DMS79 (cell line): Measurements from ENCODE around the gene PUSL1.
A peak's percentile ranks its signal among the peaks of the same experiment; 100 is the strongest.
"Not testable (repeated sequence)": the region's sequence is repeated elsewhere in the genome, so short reads cannot be mapped to it uniquely, and the experiment has no call there.

Experiments
- DNase-seq: peaks from one replicate; lab custom pipeline; 2025; lab: John Stamatoyannopoulos, UW

The PUSL1 gene

DNA sequence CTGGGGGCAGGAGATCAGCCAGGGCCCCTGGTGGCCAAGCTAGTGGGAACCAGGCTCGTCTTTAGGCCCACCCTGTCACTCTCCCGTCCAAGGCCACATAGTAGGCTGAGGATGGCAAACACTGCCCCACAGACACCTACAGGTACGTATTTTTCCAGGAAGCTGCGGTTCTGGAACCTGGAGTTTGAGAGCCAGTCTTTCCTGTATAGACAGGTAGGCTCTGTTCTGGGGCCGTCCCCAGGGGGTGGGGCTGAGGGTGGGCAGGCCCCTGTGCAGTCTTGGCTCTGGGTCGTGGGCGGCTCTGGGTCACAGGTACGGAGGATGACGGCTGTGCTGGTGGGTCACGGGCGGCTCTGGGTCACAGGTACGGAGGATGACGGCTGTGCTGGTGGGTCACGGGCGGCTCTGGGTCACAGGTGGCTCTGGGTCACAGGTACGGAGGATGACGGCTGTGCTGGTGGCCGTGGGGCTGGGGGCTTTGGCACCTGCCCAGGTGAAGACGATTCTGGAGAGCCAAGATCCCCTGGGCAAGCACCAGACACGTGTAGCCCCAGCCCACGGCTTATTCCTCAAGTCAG, 2.2 kb downstream of the PUSL1 start:
- DNase-seq: no peak

DNA sequence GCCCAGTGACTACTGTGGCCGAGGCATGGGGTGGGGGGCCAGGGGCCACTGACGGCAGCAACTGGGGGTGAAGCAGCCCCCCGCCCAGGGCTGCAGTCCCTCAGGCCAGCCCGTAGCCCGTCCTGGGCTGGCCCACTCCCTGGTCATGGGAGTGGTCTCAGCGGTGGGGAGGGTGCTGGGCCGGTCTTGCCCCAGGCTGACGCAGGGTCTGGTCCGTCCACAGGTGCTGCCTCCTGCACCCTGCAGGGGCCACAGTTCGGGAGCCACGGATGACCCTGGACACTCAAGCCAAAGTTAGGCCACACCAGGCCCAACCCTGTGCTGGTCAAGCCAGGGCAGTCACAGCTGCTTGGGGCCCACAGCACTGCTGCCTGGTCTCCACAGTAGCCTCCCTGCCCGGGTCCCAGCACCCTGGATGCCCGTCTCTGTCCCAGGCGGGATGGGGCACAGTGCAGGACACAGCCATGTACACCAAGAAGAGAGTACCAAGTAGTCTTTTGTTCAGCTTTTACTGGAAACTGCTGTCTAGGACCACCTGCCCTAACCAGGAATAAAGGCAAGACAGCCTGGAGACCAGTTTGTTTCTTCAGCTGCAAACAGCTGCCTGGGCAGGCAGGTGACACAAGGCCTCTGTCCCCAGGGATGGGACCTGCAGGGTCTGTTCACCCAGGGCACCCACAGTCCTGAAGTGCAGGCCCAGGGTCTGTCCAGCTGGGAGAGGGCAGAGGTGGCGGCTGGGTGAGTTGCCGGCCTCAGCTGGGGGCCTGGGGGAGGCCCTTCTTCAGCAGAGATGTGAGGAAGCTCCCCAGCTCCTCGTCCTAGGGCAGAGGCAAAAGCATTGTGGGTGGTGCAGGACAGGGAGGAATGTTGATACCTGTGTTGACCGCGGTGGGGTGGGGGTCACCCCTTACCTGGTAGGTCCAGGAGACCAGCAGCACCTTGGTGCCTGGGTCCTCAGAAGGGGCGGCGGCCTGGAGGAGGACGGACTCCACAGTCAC, 3.0 kb downstream of the PUSL1 start:
- no peak for DNase-seq

DNA sequence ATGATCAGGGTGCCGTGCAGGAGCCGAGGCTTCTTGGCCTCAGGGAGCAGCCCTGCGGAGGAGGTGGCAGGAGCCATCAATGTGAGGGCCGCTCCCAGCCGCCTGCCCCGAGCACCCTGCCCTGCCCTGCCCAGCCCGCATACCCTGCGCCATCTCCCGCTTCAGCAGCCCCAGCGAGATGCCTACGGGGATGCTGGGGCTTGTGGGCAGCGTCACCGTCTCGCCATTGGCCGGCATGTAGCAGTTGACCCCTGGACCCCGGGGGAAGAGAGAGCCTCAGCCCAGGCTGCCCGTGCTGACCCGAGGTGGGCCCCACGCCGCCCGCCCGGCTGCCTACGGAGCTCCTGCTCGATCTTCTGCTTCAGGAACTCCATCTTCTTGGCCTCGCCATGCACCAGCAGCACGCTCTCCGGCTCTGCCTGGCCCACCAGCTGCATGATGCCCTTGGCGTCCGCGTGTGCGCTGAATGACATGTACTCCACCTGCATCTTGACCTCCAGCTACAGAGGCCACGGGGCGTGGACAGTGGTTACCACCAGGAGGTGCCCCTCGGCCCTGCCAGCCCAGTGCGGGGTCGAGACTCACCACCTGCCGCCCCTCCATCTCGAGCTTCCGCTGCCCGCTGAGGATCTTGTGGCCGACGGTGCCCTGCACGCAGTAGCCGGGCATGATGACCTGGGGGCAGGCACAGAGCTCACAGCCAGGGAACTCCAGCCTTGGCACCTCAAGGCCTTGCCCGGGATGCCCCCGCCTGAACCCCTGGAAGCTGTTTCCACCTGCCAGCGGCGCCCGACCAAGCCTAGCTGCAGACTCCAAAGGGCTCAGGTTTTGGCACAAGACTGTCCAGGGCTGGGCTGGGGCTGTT, 4.3 kb downstream of the PUSL1 start:
- no peak for DNase-seq

DNA sequence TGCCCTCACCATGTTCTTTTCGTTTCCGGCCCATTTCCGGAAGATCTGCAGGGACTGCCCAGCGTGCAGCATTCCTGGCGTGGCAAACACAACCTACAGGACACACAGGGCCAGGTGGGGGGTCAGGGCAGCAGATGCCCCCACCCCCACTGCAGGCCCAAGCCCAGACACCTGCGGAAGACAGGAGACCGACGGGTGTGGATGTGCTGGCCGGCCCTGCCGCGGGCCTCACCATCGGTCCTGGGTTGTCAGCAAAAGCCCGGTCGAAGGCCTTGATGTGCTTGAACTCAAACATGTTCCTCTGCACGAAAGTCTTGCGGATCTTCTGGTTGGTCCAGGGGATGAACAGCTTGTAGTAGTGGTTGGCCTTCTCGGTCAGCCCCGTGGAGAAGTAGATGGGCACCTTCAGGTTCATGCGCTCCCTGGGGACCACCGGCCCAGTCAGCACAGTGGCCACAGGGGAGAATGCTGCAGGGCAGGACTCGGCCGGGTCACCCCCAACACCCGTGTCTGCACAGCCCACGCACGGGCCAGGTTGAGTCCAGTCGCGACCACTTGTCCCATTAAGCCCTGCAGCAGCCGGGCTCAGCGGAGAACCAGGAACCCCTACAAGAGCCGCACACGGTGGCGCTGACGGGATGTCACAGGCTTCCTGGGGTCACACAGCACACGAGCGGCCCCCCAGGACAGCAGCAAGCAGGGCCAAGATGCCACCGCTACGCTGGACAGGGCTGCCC, 5.3 kb downstream of the PUSL1 start:
- no peak for DNase-seq

DNA sequence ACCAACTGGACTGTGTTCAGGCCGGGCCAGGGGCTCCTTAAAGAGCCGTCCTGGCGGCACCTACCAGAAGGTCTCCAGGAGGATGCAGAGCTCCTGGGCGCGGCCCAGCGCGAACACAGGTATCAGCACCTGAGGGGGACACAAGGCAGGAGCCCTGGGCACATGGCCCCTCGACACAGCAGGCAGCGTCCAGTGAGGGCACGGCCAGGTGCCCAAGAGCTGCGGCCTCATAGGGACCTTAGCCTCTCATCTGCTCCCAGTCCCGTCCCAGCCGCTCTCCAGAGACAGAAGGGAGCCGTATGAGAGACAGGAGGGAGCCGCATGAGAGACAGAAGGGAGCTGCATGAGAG, 5.8 kb downstream of the PUSL1 start:
- DNase-seq: no peak

DNA sequence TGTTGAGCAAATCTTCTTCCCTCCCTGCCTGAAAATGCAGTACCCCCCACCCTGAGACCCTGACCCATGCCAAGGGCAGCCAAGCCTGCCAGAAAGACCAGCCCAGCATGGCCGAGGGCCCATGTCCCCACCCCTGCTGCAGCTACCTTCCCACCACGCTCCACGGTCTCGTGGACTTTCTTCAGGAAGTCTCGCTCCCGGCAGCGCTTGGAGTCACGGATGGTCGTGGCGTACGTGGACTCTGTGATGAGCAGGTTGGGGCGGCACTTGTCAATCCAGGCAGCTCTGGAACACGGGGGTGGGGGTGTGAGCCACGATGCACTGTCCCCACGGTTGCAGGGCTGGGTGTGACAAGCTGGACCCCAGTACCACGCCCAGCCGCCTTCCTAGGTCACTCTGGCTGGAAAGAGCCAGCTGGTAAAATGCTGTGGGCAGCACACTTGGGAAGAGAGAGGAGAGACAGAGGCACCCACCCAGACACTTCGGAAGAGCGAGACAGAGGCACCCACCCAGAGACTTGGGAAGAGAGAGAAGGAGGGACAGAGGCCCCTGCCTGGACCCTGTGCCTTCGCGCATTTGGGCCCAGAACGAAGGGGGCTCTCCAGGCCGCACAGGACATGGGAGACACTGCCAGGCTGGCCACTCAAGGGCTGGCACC, 6.4 kb downstream of the PUSL1 start:
- no peak for DNase-seq

DNA sequence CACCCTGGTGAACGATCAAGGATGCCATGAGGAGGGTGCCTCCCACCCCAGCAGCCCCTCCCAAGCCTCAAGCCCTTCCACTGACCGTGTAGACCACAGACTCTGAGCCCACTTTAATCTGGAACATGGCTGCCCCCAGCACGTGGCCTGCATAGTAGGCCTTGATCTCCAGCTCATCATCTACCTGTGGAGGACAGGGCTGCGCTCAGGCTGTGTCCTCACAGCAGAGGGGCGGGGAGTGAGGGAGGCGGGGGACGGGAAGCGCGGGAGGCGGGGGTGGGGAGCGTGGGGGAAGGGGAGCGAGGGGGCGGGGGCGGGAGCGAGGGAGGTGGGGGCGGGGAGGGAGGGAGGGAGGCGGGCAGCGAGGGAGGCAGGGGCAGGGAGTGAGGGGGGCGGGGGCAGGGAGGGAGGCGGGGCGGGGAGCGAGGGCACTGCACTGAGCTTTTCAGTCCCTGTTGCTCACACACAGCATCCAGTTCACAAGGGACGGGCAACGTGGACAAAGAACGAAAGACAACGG, 7.1 kb downstream of the PUSL1 start:
- no peak for DNase-seq

DNA sequence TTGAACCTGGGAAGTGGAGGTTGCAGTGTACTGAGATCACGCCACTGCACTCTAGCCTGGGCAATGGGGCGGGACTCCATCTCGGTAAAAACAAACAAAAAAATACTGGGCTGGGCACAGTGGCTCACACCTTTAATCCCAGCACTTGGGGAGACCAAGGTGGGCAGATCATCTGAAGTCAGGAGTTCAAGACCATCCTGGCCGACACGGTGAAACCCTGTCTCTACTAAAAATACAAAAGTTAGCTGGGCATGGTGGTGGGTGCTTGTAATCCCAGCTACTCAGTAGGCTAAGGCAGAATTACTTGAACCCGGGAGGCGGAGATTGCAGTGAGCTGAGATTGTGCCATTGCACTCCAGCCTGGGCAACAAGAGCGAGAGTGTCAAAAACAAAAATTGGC, 7.8 kb downstream of the PUSL1 start:
- not testable (repeated sequence) for DNase-seq

DNA sequence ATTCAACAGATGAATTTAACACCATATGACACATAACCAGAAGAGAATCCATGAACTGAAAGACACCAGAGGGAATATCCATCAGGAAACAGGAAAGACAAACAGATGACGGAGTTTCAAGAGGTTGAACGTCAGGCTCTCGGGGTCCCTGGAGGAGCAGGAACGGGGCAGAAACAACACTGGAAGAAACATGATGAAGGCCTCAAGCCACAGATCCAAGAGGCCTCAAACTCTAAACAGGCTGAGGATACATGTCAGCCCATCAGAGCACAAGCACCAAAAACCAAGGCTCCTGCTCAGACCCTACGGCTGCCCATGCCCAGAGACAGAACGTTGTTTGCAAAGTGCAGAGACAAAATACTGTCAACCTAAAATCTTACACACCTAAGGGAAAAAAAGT, 9.0 kb downstream of the PUSL1 start:
- DNase-seq: no peak

DNA sequence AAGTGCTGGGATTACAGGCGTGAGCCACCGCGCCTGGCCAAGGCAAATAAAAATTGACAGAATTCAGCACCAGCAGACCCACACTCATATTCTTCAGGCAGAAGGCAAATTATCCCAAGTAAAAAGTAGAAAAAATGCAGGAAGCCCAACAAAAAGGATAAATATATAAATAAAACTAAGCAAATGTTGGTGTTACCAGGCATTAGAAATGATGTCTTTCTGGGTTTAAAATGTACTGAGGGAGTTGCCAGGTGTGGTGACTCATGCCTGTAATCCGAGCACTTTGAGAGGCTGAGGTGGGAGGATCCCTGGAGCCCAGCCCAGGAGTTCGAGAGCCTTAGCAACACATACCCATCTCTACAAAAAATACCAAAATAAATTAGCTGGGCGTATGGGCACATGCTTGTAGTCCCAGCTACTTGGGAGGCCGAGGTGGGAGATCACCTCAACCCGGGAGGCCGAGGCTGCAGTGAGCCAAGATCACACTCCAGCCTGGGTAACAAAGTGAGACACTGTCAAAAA, 9.8 kb downstream of the PUSL1 start:
- DNase-seq: peak; percentile 51

DNA sequence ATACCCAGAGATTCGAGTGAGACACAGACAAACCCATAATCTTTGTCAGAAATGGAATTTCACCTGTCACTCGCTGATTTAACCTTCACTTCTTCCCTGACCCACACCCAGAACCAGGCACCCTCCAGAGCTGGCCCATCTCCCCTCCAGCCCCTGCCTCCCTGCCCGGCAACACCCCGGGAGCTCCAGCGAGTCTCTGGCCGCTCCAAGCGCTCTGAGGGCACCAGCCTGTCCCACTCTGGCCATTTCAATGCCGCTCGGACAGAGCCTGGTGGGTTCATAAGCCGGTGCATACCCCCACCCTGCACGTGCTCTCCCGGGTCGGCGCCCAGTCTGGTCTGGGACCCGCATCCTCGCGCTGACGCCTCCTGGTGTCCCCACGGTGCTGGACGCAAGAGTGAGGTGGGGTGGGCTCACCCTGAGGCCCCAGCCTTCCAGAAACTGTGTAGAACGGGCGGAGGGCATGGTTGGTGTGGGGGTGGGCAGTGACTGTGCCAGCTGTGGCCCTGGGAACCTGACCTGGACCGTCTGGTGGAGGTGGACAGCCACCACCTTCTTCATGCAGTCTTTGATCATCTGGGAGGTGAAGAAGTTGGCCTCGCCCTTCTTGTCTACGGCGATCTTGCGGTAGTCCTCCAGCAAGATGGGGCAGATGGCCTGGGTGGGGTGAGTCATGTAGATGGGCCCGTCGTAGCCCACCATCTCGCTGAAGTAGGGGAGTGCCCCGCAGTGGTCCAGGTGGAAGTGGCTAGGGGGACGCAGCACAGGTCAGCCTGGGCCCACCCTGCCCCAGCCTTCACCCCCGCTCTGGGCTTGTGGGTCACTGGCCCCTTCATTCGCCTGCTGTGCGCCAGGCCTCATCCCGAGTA, 10.6 kb downstream of the PUSL1 start:
- DNase-seq: no peak

DNA sequence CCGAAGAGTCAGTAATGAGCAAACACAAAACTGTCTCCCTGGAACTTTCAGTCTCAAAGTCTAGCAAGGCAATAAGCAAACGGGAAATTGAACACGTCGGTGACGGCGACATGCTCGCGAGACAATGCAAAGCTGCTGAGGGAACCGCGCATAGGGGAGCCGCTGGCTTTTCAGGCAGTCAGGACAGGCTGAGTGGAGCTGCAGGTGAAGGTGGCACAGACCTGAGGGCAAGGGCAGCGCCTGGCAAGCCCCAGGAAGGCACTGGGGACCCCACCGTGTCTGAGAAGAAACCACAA, 11.2 kb downstream of the PUSL1 start:
- no peak for DNase-seq

DNA sequence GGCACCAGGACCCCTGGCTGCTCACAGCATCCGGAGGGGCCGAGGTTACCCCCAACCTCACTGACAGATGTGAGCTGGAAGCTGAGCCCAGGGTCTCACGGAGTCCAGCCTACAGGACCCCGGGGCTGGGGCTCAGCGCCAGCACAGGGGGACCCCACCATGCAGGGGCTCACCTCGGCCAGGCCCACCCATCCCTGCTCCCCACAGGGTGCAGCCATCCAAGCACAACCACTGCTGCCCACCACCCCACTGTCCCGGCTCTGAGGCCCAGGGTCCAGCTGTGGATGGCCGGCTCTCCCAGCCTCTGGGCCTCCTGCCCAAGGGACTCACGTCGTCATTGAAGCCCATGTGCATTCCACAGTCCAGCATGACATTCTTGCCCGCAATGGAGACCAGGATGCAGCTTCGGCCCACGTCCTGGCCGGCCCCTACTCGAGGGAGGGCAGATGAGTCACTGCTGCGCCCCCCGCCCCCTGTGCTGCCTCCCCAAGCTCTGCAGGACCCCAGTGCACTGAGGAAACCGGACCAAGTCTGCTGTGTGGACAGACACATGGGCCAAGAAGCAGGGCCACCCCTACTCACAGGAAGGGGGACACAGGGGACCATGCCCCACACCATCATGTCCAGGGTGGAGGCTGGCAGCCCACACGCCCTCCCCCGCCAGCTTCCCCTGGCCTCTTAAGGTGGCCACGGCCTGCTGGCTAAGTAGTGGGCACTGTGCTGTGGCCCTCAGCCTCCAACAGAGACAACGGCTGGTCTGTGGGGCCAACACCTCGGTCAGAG, 12.5 kb downstream of the PUSL1 start:
- no peak for DNase-seq

DNA sequence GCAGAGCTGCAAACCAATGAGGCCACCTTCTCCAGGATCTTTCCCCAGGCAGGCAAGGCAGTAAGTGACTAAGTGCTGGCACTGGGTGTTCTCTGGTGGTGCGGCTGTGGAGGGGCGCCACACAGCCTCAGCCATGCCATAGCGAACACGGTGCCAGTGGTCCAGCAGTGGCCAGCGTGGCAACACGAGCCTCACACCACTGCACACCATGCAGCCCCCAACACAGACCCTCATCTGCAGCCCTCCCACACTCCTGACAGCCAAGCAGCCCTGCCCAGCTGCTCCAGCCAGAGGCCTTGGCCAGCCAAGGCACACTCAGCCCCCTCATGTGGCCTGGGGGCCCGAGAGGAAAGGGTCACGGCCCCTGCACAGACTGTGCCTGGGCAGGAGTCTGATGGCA, 13.1 kb downstream of the PUSL1 start:
- no peak for DNase-seq

DNA sequence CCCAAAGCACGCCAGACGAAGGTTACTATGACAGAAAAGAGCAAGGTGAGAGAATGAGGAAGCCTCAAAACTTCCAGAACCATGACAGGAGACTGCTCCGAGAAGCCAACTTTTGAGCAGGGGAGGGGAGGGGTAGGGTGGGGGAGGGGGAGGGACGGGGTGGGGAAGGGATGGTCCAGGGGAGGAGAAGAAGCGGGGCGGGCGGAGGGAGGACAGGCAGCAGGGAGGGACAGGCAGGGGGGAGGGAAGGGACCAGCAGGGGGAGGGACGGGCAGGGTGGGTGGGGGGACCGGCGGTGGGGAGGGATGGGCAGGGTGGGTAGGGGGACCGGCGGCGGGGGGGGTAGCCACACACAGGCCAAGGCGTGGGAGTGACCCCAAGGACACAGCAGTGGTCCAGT, 14.0 kb downstream of the PUSL1 start:
- DNase-seq: no peak

DNA sequence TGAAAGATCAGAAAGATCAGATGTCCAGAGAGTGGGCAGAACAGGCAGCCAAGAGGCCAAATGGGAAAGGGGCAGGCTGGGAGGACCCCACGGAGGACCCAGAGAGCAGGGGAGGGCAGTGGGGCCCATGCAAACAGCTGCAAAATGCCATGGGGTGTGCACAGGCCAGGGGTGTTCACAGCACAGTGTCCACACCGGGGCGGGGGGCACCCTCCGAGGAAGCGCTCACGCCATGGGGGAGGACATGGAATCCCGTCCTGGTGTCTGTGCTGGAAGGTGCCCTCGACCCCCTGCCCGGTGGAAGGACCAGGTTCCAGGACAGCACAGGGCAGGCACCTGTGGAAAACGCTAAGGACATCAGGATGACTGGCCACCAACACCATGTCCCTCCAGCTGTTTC, 14.6 kb downstream of the PUSL1 start:
- no peak for DNase-seq

DNA sequence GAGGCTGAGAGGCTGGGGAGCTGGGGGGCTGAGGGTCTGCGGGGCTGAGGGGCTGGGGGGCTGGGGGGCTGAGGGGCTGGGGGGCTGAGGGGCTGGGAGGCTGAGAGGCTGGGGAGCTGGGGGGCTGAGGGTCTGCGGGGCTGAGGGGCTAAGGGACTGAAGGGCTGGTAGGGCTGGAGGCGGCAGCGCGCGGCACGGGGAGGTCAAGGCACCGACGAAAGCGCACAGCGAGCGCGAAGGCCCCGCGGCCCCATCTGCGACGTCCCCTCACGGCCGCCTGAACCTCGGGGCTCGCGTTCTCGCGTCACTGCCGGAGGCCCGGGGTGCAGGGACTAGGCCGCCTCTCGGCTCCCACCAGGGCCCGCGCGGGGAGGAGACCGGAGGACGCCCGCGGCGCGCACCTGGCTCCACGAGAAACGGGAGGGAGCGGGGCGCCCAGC, 15.7 kb downstream of the PUSL1 start:
- DNase-seq: no peak

DNA sequence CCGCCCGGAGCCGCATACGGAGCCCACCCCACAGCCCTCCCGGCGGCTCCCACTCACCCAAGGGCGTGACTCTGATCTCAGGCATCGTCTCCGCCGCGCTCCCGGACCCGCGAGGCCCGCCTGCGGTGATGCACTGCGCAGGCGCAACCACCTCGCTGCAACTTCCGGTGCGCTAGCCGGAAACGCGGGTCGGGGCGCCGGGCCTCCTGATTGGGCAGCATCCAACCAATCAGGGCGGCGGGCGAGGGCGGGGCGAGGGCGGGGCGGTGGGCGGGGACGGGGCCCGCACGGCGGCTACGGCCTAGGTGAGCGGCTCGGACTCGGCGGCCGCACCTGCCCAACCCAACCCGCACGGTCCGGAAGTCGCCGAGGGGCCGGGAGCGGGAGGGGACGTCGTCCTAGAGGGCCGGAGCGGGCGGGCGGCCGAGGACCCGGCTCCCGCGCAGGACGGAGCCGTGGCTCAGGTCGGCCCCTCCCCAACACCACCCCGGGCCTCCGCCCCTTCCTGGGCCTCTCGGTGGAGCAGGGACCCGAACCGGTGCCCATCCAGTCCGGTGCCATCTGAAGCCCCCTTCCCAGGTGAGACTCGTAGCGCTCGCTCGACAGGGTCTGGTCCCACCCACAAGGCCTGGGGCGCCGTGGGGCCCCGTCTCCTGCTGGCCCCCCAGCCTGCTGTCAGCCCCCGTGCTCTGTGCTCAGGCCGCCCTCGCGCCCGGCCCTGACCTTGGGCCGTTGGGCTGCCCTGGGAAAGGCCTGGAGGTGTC, 16.3 kb downstream of the PUSL1 start, which contains the start of the genes CPTP and INTS11:
Gene CPTP, plus strand, starts transcription at position 279 of the 764 bp plus-strand sequence. CDS start 2,109 bp downstream, outside the sequence.
Gene INTS11, minus strand, starts transcription at position 137 of the 764 bp plus-strand sequence. Its CDS starts 52 bp downstream, at position 85.
- peak; percentile 79 for DNase-seq
